HG03139 (cell line): Measurements from ENCODE around the gene ABCD3.
"Not testable (repeated sequence)": the region's sequence is repeated elsewhere in the genome, so short reads cannot be mapped to it uniquely, and the experiment has no call there.

ENCODE experiments used
- ATAC-seq: cut with Tn5 transposase; IDR thresholded peaks from one replicate; pipeline ENCODE4 v1.9.1; 2021; ENCODE audit not compliant: unreplicated experiment

Gene ABCD3

DNA sequence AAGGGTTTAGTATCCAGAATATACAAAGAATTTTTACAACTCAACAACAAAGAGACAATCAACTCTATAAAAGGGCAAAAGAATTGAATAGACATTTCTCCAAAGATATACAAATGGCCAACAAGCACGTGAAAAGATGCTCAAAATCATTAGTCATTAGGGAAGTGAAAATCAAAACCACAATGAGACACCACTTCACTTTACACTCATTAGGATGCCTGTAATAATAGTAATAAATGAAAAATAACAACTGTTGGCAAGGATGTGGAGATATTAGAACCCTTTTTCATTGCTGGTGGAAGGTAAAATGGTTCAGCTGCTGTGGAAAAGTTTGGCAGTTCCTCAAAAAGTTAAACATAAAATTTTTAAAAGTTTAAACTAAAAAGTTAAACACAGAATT lies 7.0 kb upstream of the ABCD3 start:
- ATAC-seq, result peak; percentile 69

DNA sequence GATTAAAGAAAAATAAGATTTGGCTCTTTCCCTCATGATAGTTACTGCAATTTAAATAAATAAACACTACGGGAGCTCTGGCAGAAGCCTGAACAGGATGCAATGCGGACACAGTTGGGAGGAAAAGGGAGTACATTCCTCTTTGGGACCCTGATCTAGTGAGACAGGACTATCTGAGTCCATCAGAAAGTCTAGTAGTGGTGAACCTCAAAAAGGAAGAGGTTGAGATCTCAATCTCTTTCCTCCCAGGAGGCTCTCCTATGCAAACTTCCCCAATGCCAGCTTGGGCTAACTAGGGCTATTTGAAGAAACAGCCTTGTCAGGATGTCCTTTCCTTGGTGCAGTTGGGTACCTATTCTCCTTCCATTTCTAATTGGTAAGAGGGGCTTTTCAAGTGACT lies 4.9 kb upstream of the ABCD3 start:
- ATAC-seq, result no peak

- ATAC-seq, result no peak
Measured at GRCh38 chr1:94416901-94417727, 1.1 kb upstream of the ABCD3 start.

- no peak for ATAC-seq
Measured at GRCh38 chr1:94417728-94417977, 536 bp upstream of the ABCD3 start.

- peak; percentile 17 for ATAC-seq
Measured at GRCh38 chr1:94418664-94419655, 771 bp downstream of the ABCD3 start.

- ATAC-seq, result no peak
Measured at GRCh38 chr1:94422115-94422820, 4.1 kb downstream of the ABCD3 start.

DNA sequence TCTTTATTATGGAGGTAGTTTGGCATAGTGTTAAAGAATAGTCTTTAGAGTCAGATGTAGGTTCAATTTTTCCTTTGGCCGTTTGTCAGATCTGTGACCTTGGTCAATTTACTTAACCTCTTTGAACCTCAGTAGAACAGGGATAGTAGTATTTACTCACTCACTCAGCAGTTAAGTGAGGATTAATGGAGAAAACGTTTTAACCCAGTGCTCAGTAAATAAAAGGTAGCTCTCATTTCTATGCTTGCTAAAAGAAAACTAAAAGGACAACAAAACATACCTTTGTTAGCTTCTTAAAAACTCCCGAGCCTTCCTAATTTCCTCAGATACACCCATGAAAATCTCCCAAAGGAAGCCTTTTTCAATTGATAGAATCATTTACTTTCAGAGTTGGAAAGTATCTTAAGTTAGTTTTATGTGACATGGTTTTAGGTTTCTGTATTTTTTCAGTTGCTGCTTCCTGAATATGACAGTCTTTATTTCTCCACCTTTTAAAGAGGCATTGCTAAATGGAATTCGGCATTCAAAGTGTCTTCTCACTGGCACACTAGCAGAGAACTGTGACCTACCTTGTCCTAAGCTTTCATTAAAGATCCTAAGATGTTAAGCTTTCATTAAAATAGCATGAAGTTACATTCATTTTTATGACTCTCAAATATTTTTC lies 7.8 kb downstream of the ABCD3 start:
- ATAC-seq, result no peak

DNA sequence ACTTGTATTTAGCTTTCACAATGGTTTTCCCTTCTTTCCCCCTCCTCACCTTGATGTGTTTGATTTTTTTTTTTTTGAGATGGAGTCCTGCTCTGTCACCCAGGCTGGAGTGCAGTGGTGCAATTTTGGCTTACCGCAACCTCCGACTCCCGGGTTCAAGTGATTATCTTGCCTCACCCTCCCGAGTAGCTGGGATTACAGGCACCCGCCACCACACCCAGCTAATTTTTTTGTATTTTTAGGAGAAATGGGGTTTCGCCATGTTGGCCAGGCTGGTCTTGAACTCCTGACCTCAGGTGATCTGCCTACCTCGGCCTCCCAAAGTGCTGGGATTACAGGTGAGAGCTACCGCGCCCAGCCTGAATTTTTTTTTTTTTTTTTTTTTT lies 8.3 kb downstream of the ABCD3 start:
- not testable (repeated sequence) for ATAC-seq

DNA sequence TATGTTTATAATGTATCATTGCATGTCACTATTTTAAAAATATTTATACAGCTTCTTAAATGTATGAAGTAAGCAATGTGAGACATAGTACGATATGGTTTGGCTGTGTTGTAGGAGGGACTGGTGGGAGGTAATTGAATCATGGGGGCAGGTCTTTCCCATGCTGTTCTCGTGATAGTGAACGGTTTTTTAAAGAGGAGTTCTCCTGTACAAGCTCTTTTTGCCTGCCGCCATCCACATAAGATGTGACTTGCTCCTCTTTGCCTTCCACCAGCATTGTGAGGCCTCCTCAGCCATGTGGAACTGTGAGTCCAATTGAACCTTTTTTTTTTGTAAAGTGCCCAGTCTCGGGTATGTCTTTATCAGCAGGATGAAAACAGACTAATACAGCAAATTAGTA lies 10.3 kb downstream of the ABCD3 start:
- ATAC-seq, result no peak

DNA sequence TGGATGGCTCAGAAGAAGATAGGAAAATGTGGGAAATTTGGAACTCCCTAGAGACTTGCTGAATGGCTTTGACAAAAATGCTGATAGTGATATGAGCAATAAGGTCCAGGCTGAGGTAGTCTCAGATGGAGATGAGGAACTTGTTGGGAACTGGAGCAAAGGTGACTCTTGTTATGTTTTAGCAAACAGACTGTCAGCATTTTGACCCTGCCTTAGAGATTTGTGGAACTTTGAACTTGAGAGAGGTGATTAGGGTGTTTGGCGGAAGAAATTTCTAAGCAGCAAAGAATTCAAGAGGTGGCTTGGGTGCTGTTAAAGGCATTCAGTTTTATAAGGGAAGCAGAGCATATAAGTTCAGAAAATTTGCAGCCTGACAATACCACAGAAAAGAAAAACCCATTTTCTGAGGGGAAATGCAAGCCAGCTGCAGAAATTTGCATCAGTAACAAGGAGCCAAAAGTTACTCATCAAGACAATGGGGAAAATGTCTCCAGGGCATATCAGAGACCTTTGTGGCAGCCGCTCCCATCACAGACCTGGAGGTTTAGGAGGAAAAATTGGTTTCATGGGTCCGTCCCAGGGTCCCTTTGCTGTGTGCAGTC lies 10.8 kb downstream of the ABCD3 start:
- ATAC-seq, result not testable (repeated sequence)

DNA sequence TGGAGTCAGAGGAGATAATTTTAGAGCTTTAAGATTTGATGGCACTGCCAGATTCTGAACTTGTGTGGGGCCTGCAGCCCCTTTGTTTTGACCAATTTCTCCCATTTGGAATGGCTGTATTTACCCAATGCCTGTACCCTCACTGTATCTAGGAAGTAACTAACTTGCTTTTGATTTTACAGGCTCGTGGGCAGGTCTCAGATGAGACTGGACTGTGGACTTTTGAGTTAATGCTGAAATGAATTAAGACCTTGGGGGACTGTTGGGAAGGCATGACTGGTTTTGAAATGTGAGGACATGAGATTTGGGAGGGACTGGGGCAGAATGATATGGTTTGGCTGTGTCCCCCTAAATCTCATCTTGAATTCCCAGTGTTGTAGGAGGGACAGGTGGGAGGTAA lies 11.9 kb downstream of the ABCD3 start:
- not testable (repeated sequence) for ATAC-seq

GRCh38 chr1:94433866-94434265 lies 15.7 kb downstream of the ABCD3 start:
- ATAC-seq, result no peak

DNA sequence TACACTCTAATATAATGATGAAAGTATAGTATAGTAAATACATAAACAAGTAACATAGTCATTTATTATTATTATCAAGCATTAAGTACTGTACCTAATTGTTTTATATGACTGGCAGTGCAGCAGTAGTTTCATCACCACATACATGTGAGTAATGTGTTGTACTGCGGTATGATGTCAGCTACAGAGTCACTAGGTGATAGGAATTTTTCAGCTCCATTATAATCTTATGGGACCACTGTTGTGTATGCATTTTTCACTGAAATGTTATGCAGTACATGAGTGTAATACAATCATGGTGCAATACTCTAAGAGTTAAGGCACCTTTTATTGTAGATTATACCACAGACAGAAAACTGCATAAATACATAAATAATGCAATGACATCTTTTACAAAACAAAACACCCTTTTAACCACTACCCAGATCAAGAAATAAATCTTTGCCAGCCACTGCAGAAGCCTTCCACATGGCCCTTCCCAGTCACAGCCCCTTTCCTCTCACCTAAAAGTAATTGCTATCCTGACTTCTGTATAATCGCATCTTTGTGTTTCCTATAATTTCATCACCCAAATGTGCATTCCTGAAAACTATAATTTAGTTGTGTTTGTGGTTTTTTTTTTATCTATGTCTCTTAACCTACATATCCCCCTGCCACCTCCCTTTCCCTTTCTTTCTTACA lies 16.3 kb downstream of the ABCD3 start:
- ATAC-seq, result no peak

DNA sequence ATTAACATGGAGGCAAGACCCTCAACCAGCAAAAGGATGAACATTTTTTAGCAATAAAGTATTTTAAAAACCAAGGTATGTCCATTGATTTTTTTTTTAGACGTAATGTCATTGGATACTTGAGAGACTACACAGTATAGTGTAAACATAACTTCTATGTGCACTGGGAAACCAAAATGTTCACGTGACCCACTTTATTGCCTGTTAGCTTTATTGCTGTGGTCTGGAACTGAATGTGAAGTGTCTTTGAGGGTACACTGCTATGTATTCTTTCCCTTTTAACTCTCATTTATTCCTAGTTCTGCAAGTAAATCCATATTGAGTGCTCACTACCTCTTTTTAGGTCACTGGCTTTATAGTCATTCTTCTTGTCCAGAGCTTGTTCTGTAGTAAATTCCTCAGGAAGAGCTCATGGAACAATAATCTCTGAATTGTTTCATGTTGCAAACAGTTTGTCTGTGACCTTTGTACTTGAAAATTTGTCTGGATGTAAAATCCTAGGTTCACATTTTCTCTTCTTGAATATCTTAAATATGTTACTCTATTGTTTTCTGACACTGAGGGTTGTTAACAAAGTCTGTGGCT lies 20.6 kb downstream of the ABCD3 start:
- no peak for ATAC-seq

- ATAC-seq, result no peak
Measured at GRCh38 chr1:94440088-94440487, 21.9 kb downstream of the ABCD3 start.

GRCh38 chr1:94443067-94443466 lies 24.9 kb downstream of the ABCD3 start:
- not testable (repeated sequence) for ATAC-seq

GRCh38 chr1:94444819-94445218 lies 26.6 kb downstream of the ABCD3 start:
- ATAC-seq, result not testable (repeated sequence)

- ATAC-seq, result not testable (repeated sequence)
Measured at GRCh38 chr1:94445733-94446132, 27.5 kb downstream of the ABCD3 start.

DNA sequence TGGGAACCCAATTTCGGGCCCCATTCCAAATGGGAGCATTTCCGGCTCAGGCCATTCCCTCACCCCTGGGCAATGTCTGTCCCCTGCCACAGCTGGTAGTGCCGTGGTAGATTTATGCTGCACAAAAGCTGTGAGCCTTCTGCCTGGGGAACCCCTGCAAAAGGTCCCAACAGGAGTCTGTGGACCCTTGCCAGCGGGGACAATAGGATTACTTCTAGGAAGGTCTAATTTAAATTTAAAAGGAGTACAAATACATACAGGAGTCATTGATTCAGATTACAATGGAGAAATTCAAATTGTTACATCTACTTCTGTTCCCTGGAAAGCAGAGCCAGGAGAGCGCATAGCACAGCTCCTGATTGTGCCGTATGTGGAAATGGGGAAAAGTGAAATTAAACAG lies 28.0 kb downstream of the ABCD3 start:
- ATAC-seq, result not testable (repeated sequence)

- not testable (repeated sequence) for ATAC-seq
Measured at GRCh38 chr1:94448741-94449140, 30.6 kb downstream of the ABCD3 start.
